GM12878 (cell line): ENCODE measurements around the gene CD151. TPM values are rescaled to one million over a fixed set of nuclear protein-coding genes. Genes with fewer than 3 reads are reported as not detected.
A peak's percentile ranks its signal among the peaks of the same experiment; 100 is the strongest.

ENCODE experiments used
- ATAC-seq: fragments of 200-7000 bp; cut with Tn5 transposase; 3 replicates; pipeline ENCODE4 v1.9.1; 2020; ENCODE audit warnings: mild to moderate bottlenecking, moderate library complexity
- BruUV-seq: library from RNA; stranded (reverse); fragments of 400-500 nt; replicated peaks from 2 replicates; lab custom pipeline; 2021; lab: Mats Ljungman, UMichigan
- CTCF ChIA-PET: fragments of 300-600 bp; sonication (Branson Sonifier 250); formaldehyde crosslinking; extraction: SDS; loops from one replicate; lab custom pipeline; 2021; ENCODE audit warnings: inconsistent platforms; lab: Yijun Ruan, JAX
- POLR2A ChIA-PET: fragments of 350-600 bp; formaldehyde crosslinking; extraction: SDS; loops from one replicate; lab custom pipeline; 2021; ENCODE audit warnings: inconsistent platforms; lab: Charles Lee
- RAD21 ChIA-PET: fragments of 300-600 bp; sonication (Branson Sonifier 250); formaldehyde crosslinking; loops from one replicate; lab custom pipeline; 2023; ENCODE audit warnings: antibody characterized with exemption; ENCODE audit not compliant: unreplicated experiment; lab: Charles Lee
- SMC1A ChIA-PET: fragments of 300-600 bp; sonication (Branson Sonifier 250); formaldehyde crosslinking; loops from one replicate; lab custom pipeline; 2023; ENCODE audit not compliant: unreplicated experiment, uncharacterized antibody; lab: Charles Lee
- DNase-seq: peaks from one replicate; pipeline ENCODE4 v3.0.0-alpha.2; 2011; ENCODE audit warnings: low read depth, low spot score
- FAIRE-seq: peaks from 3 replicates; lab custom pipeline; 2011; peaks lifted over from hg19 to GRCh38; lab: Jason Lieb, UNC
- H2AFZ ChIP-seq: 2 replicates; pipeline ENCODE4 v1.6.0; 2011; ENCODE audit warnings: low read depth, low read length, control low read depth; ENCODE audit not compliant: control insufficient read depth
- H3K27ac ChIP-seq: 2 replicates; pipeline ENCODE4 v1.5.1; 2011; ENCODE audit warnings: control low read depth; ENCODE audit not compliant: control insufficient read depth, insufficient read depth
- H3K27me3 ChIP-seq, 2 experiments: replicated peaks in 1 of 2; 2 replicates each; pipeline versions ENCODE4 v1.6.0 to v1.6.1; 2011; ENCODE audit warnings: low read length in 1 of 2; ENCODE audit not compliant: control insufficient read depth in 2 of 2, insufficient read depth in 2 of 2
- H3K36me3 ChIP-seq, 2 experiments: 2 replicates each; pipeline ENCODE4 v1.5.1; 2011; ENCODE audit warnings: low read length in 1 of 2; ENCODE audit not compliant: control insufficient read depth in 2 of 2, insufficient read depth in 2 of 2
- H3K4me1 ChIP-seq: 2 replicates; pipeline ENCODE4 v1.6.1; 2011; ENCODE audit warnings: mild to moderate bottlenecking, low read length, moderate library complexity, mixed read lengths; ENCODE audit not compliant: control insufficient read depth, insufficient read depth
- H3K4me2 ChIP-seq: 2 replicates; pipeline ENCODE4 v1.6.0; 2011; ENCODE audit warnings: control low read depth; ENCODE audit not compliant: control insufficient read depth, insufficient read depth
- H3K4me3 ChIP-seq: fragments of 200-600 bp; sonication (generic); 2 replicates; pipeline ENCODE4 v1.5.1; 2016
- H3K79me2 ChIP-seq: 2 replicates; pipeline ENCODE4 v1.6.0; 2011; ENCODE audit warnings: low read length; ENCODE audit not compliant: control insufficient read depth, insufficient read depth
- H3K9ac ChIP-seq: 2 replicates; pipeline ENCODE4 v1.8.0; 2011; ENCODE audit warnings: low read length, control low read depth, mixed read lengths; ENCODE audit not compliant: control insufficient read depth, insufficient read depth
- H3K9me3 ChIP-seq: replicated peaks from 3 replicates; pipeline ENCODE4 v1.5.1; 2011; ENCODE audit warnings: mild to moderate bottlenecking, low read length; ENCODE audit not compliant: control insufficient read depth, insufficient read depth
- H4K20me1 ChIP-seq: 2 replicates; pipeline ENCODE4 v1.6.0; 2011; ENCODE audit not compliant: control insufficient read depth, insufficient read depth
- ATF7 ChIP-seq: fragments of 450-650 bp; IDR thresholded peaks from 2 replicates; pipeline ENCODE4 v1.6.1; 2016; ENCODE audit warnings: low read depth, mild to moderate bottlenecking
- DPF2 ChIP-seq: fragments of 450-650 bp; IDR thresholded peaks from 2 replicates; pipeline ENCODE4 v1.6.1; 2017; ENCODE audit warnings: mild to moderate bottlenecking
- EED ChIP-seq: sonication (generic); IDR thresholded peaks from 2 replicates; pipeline ENCODE4 v1.6.1; 2016; ENCODE audit warnings: antibody characterized with exemption, low read depth
- IKZF2 ChIP-seq, 2 experiments: fragments of 450-650 bp; IDR thresholded peaks; 2 replicates each; pipeline ENCODE4 v1.6.1; 2017; ENCODE audit warnings: mild to moderate bottlenecking in 2 of 2, moderate library complexity in 2 of 2
- KAT2A ChIP-seq: conservative IDR thresholded peaks from 2 replicates; pipeline ENCODE4 v1.6.1; 2011; ENCODE audit warnings: low read depth, low read length; ENCODE audit not compliant: control insufficient read depth
- MYC ChIP-seq: IDR thresholded peaks from 2 replicates; pipeline ENCODE4 v1.6.1; 2011; ENCODE audit warnings: mild to moderate bottlenecking, low read length, moderate library complexity, inconsistent platforms; ENCODE audit not compliant: insufficient read depth, insufficient replicate concordance, insufficient read length, severe bottlenecking
- NRF1 ChIP-seq: conservative IDR thresholded peaks from 2 replicates; pipeline ENCODE4 v1.6.1; 2011; ENCODE audit warnings: mild to moderate bottlenecking, low read depth, low read length, improper control_type of control experiment
- POLR2AphosphoS2 ChIP-seq: IDR thresholded peaks from 2 replicates; pipeline ENCODE4 v1.6.1; 2011; ENCODE audit warnings: low read depth, mild to moderate bottlenecking, low read length, improper control_type of control experiment, moderate library complexity
- RAD21 ChIP-seq: IDR thresholded peaks from 2 replicates; pipeline ENCODE4 v1.6.1; 2011; ENCODE audit warnings: mild to moderate bottlenecking, low read depth, low read length, moderate library complexity; ENCODE audit not compliant: insufficient read depth
- RB1 ChIP-seq: fragments of 450-650 bp; formaldehyde crosslinking; IDR thresholded peaks from 2 replicates; pipeline ENCODE4 v1.6.1; 2017; ENCODE audit warnings: mild to moderate bottlenecking, borderline replicate concordance
- YY1 ChIP-seq: IDR thresholded peaks from 2 replicates; pipeline ENCODE4 v1.6.1; 2011; ENCODE audit warnings: low read depth, mild to moderate bottlenecking, low read length
- WGBS: methylation state at CpG from one replicate; pipeline ENCODE4 v1.1.6; 2016; ENCODE audit warnings: low lambda C conversion rate; ENCODE audit not compliant: insufficient replicate concordance, insufficient coverage; ENCODE audit errors: missing lambda C conversion rate; 5-methylcytosine and 5-hydroxymethylcytosine counted together
- in situ Hi-C: fragments of 300-500 bp; cut with MboI; formaldehyde crosslinking; loops from 9 replicates; pipeline ENCODE4 v1.14.3; 2018; ENCODE audit warnings: mixed read lengths
- intact Hi-C: fragments of 100-400 bp; cut with micrococcal nuclease; formaldehyde crosslinking; loops from one replicate; pipeline ENCODE4 v1.14.2; 2022; ENCODE audit not compliant: unreplicated experiment
- polyA plus RNA-seq, 11 experiments: library from polyadenylated mRNA; depleted of rRNA in 4 of 11; unstranded in 6 of 11; stranded (reverse) in 5 of 11; fragments of >200 nt; fragmentation: Nextera tagmentation in 4 of 11; fragmentation: Illumina TruSeq in 1 of 11; extraction: Ambion mirVana in 4 of 11; extraction: Trizol in 1 of 11; gene quantifications; 1 replicate in 1 of 11; 2 replicates in 10 of 11; pipeline versions ENCODE4 v1.2.1 to v1.2.3, GENCODE V29; 2011 to 2016; ENCODE audit warnings: inconsistent platforms in 2 of 11, missing spikeins in 2 of 11, low read depth in 1 of 11
- total RNA-seq, 4 experiments: library from RNA; depleted of rRNA in 3 of 4; stranded (reverse); fragments of >200 nt in 3 of 4; fragmentation: Illumina TruSeq in 1 of 4; extraction: Trizol in 1 of 4; gene quantifications; 2 replicates each; pipeline versions ENCODE4 v1.2.1 to v1.2.3, GENCODE V29; 2013 to 2021
- TF ChIP-seq, protein P1 (sequence below): IDR thresholded peaks from 2 replicates; pipeline ENCODE4 v1.6.1; 2011; ENCODE audit warnings: mild to moderate bottlenecking, low read depth, low read length, moderate library complexity; ENCODE audit not compliant: insufficient replicate concordance
- TF ChIP-seq, protein P2 (sequence below): fragments of 450-650 bp; formaldehyde crosslinking; IDR thresholded peaks from 2 replicates; pipeline ENCODE4 v1.4.0; 2020; ENCODE audit warnings: mild to moderate bottlenecking, moderate library complexity
- TF ChIP-seq, protein P3 (sequence below): fragments of 450-650 bp; IDR thresholded peaks from 2 replicates; pipeline ENCODE4 v1.6.1; 2016; ENCODE audit warnings: mild to moderate bottlenecking

CD151 gene
- total and polyA plus RNA-seq, 10 of the 15 experiments (the other 5 are each of a cell fraction or from before 2014, with no cell fraction given), result 0.52 to 41.7 (median 14.7) TPM

DNA sequence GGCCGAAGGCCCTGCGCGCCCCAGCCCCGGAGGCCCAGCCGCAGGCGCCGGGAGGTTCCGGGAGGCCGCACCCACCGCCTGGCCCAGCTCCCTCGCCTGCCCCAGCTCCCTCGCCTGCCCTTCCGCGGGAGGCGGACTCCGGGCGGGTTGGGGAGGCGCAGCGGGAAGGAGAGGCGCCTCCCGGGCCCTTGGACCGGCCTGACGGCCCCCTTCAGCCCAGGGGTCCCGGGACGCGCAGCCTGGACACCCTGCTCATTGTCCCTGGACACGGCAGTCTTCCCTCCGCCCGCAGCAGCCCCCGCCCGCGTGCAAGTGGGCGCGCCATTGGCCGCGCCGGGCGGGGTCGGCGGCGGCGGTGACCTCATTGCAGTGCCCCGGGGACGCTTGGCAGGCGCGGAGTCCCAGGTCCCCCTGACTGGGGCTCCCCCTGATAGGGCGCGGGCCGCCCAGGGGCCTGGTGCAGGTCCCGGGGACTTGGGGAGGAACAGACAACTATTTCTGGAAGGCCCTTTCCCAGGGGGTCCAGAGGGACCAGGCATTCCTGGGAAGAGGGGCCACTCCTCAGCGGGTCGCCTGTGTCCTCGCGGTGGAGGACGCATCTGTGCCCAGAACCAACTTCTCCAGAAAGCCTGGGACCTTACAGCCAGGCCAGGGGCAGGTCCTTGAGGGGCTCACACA, 501 bp downstream of the CD151 start (continued):
- TF ChIP-seq EED (no peak), DPF2 (peak; percentile 54), IKZF2 (IDR thresholded peaks at IDR 0.05) (no peak), MYC (no peak), NRF1 (no peak)

DNA sequence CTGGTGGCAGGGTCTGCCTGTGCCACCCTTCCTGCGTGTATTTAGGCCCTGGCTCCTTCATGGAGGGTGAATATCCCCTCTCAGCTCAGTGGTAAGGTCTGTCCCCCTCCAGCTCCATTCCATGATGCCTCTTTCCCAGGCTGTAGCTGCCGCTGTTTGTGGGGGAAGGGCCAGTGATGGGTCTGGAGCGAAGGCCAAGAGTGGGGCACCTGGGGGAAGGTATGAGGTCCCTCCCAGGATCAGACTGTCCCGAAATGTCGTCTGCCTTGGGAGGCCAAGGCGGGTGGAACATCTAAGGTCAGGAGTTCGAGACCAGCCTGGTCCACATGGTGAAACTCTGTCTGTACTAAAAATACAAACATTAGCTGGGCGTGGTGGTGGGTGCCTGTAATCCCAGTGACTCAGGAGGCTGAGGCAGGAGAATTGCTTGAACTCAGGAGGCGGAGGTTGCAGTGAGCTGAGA, 1.1 kb downstream of the CD151 start:
- 72% methylated on average over 9 of the region's 9 CpGs for WGBS
- in situ Hi-C loops (no loop called here), intact Hi-C loops (no loop called here)
- no peak overlapping the region for H3K9ac ChIP-seq
- no peak for FAIRE-seq
- H3K27ac ChIP-seq, result no peak overlapping the region
- RAD21 ChIA-PET, result interaction anchor here (1.0 kb wide), 1 partner anchor 9 kb away, joined by 3 read pairs; the partner anchor contains the start of gene TSPAN4
- POLR2A ChIA-PET, result interaction anchor here (0.6 to 1.4 kb wide), 3 partner anchors 9 to 11 kb away, joined by 4 read pairs; partner anchors contain the start of genes POLR2L and TSPAN4
- H3K4me1 ChIP-seq, result peaks cover 27% of the 10 kb centered on the region
- H2AFZ ChIP-seq, result no peak overlapping the region
- CTCF ChIA-PET, result interaction anchor here (0.6 kb wide), 1 partner anchor 315 kb away, joined by 4 read pairs; no protein-coding TSS in a partner anchor
- H3K36me3 ChIP-seq, result peaks cover 0 to 13% of the 10 kb centered on the region in 2 experiments; a peak in 2 of 4 replicates
- H3K79me2 ChIP-seq, result no peaks in the 10 kb centered on the region
- no peak for ATAC-seq
- H4K20me1 ChIP-seq, result no peaks in the 10 kb centered on the region
- H3K27me3 ChIP-seq, result no peaks in the 10 kb centered on the region; a peak in 3 of 4 replicates
- TF ChIP-seq RAD21, result no peak
- TF ChIP-seq, protein P1, sequence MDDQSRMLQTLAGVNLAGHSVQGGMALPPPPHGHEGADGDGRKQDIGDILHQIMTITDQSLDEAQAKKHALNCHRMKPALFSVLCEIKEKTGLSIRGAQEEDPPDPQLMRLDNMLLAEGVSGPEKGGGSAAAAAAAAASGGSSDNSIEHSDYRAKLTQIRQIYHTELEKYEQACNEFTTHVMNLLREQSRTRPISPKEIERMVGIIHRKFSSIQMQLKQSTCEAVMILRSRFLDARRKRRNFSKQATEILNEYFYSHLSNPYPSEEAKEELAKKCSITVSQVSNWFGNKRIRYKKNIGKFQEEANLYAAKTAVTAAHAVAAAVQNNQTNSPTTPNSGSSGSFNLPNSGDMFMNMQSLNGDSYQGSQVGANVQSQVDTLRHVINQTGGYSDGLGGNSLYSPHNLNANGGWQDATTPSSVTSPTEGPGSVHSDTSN, result no peak
- TF ChIP-seq MYC, result no peak
- TF ChIP-seq POLR2AphosphoS2, result no peak
- no peak for TF ChIP-seq RB1
- TF ChIP-seq, protein P2, sequence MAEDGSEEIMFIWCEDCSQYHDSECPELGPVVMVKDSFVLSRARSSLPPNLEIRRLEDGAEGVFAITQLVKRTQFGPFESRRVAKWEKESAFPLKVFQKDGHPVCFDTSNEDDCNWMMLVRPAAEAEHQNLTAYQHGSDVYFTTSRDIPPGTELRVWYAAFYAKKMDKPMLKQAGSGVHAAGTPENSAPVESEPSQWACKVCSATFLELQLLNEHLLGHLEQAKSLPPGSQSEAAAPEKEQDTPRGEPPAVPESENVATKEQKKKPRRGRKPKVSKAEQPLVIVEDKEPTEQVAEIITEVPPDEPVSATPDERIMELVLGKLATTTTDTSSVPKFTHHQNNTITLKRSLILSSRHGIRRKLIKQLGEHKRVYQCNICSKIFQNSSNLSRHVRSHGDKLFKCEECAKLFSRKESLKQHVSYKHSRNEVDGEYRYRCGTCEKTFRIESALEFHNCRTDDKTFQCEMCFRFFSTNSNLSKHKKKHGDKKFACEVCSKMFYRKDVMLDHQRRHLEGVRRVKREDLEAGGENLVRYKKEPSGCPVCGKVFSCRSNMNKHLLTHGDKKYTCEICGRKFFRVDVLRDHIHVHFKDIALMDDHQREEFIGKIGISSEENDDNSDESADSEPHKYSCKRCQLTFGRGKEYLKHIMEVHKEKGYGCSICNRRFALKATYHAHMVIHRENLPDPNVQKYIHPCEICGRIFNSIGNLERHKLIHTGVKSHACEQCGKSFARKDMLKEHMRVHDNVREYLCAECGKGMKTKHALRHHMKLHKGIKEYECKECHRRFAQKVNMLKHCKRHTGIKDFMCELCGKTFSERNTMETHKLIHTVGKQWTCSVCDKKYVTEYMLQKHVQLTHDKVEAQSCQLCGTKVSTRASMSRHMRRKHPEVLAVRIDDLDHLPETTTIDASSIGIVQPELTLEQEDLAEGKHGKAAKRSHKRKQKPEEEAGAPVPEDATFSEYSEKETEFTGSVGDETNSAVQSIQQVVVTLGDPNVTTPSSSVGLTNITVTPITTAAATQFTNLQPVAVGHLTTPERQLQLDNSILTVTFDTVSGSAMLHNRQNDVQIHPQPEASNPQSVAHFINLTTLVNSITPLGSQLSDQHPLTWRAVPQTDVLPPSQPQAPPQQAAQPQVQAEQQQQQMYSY (CRISPR knock-in tag), result no peak
- TF ChIP-seq, protein P3, sequence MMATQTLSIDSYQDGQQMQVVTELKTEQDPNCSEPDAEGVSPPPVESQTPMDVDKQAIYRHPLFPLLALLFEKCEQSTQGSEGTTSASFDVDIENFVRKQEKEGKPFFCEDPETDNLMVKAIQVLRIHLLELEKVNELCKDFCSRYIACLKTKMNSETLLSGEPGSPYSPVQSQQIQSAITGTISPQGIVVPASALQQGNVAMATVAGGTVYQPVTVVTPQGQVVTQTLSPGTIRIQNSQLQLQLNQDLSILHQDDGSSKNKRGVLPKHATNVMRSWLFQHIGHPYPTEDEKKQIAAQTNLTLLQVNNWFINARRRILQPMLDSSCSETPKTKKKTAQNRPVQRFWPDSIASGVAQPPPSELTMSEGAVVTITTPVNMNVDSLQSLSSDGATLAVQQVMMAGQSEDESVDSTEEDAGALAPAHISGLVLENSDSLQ, result no peak
- no peak for TF ChIP-seq YY1
- TF ChIP-seq KAT2A, result no peak
- no peak for TF ChIP-seq ATF7
- SMC1A ChIA-PET, result no interaction called here
- DNase-seq, result no peak
- H3K4me3 ChIP-seq, result no peak overlapping the region
- H3K4me2 ChIP-seq, result peak overlapping the region; percentile 89
- no TSS peak for BruUV-seq
- no peaks in the 10 kb centered on the region for H3K9me3 ChIP-seq
